Glutamatergic neuron (in vitro differentiated cells): ENCODE results near the gene SMOC2. TPM values are rescaled to one million over a fixed set of nuclear protein-coding genes. Genes with fewer than 3 reads are reported as not detected.

Source experiments
- DNase-seq: peaks from one replicate; pipeline ENCODE4 v3.0.0; 2022
- H3K27ac Mint-ChIP-seq: one replicate; pipeline ENCODE4 v1.8.0; 2020; ENCODE audit warnings: mild to moderate bottlenecking, mixed read lengths, inconsistent platforms; ENCODE audit not compliant: unreplicated experiment
- H3K27me3 Mint-ChIP-seq: one replicate; pipeline ENCODE4 v1.8.0; 2020; ENCODE audit warnings: mild to moderate bottlenecking, moderate library complexity, mixed read lengths, inconsistent platforms; ENCODE audit not compliant: unreplicated experiment
- H3K36me3 Mint-ChIP-seq: one replicate; pipeline ENCODE4 v1.8.0; 2020; ENCODE audit warnings: mild to moderate bottlenecking, mixed read lengths, inconsistent platforms; ENCODE audit not compliant: unreplicated experiment
- H3K4me1 Mint-ChIP-seq: one replicate; pipeline ENCODE4 v1.8.0; 2020; ENCODE audit warnings: mild to moderate bottlenecking, low read depth, mixed read lengths, inconsistent platforms; ENCODE audit not compliant: unreplicated experiment
- H3K4me3 Mint-ChIP-seq: one replicate; pipeline ENCODE4 v1.8.0; 2020; ENCODE audit warnings: mild to moderate bottlenecking, mixed read lengths, inconsistent platforms; ENCODE audit not compliant: unreplicated experiment
- H3K9me3 Mint-ChIP-seq: one replicate; pipeline ENCODE4 v1.8.0; 2020; ENCODE audit warnings: mild to moderate bottlenecking, moderate library complexity, mixed read lengths, inconsistent platforms; ENCODE audit not compliant: unreplicated experiment
- total RNA-seq: library from RNA; stranded (reverse); fragmentation: NEBNext Ultra II Directional; extraction: Animal tissue kit (Norgen Biotek cat#: 25700); gene quantifications from one replicate; pipeline ENCODE4 v1.2.1, GENCODE V29; 2021; ENCODE audit not compliant: unreplicated experiment
- TF ChIP-seq, protein P1 (sequence below): fragments of 200-600 bp; sonication (generic); IDR thresholded peaks from one replicate; pipeline ENCODE4 v1.5.0; 2021; ENCODE audit not compliant: partially characterized antibody, unreplicated experiment

Gene SMOC2
- total RNA-seq, 1 donor from 2014 or later = 0.44 TPM

DNA sequence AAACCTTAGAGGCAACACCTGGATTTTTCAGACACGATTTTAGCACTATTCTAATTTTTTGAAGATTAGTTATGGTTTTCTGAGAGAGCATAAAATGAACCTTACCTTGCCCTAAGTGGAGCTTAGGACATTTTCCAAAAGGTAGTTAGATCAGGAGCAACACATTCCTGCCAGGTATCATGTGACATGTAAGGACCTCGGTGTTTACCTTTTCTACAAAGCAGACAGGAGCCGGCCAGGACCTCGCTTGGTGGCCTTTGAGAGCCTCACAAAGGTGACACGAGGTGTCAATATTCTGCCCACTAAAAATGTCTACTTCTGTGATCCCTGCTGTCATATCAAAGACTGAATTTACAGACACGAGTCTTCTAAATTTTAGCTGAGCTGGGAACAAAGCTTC is 174.9 kb downstream of the SMOC2 start:
- H3K36me3 Mint-ChIP-seq = peaks cover 7% of the 10 kb centered on the region
- TF ChIP-seq, protein P1, sequence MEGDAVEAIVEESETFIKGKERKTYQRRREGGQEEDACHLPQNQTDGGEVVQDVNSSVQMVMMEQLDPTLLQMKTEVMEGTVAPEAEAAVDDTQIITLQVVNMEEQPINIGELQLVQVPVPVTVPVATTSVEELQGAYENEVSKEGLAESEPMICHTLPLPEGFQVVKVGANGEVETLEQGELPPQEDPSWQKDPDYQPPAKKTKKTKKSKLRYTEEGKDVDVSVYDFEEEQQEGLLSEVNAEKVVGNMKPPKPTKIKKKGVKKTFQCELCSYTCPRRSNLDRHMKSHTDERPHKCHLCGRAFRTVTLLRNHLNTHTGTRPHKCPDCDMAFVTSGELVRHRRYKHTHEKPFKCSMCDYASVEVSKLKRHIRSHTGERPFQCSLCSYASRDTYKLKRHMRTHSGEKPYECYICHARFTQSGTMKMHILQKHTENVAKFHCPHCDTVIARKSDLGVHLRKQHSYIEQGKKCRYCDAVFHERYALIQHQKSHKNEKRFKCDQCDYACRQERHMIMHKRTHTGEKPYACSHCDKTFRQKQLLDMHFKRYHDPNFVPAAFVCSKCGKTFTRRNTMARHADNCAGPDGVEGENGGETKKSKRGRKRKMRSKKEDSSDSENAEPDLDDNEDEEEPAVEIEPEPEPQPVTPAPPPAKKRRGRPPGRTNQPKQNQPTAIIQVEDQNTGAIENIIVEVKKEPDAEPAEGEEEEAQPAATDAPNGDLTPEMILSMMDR = no peak
- no peaks in the 10 kb centered on the region for H3K9me3 Mint-ChIP-seq
- peaks cover 2% of the 10 kb centered on the region for H3K4me1 Mint-ChIP-seq
- no peak overlapping the region for H3K4me3 Mint-ChIP-seq
- no peak for DNase-seq
- H3K27me3 Mint-ChIP-seq = peaks cover 4% of the 10 kb centered on the region
- no peak overlapping the region for H3K27ac Mint-ChIP-seq

DNA sequence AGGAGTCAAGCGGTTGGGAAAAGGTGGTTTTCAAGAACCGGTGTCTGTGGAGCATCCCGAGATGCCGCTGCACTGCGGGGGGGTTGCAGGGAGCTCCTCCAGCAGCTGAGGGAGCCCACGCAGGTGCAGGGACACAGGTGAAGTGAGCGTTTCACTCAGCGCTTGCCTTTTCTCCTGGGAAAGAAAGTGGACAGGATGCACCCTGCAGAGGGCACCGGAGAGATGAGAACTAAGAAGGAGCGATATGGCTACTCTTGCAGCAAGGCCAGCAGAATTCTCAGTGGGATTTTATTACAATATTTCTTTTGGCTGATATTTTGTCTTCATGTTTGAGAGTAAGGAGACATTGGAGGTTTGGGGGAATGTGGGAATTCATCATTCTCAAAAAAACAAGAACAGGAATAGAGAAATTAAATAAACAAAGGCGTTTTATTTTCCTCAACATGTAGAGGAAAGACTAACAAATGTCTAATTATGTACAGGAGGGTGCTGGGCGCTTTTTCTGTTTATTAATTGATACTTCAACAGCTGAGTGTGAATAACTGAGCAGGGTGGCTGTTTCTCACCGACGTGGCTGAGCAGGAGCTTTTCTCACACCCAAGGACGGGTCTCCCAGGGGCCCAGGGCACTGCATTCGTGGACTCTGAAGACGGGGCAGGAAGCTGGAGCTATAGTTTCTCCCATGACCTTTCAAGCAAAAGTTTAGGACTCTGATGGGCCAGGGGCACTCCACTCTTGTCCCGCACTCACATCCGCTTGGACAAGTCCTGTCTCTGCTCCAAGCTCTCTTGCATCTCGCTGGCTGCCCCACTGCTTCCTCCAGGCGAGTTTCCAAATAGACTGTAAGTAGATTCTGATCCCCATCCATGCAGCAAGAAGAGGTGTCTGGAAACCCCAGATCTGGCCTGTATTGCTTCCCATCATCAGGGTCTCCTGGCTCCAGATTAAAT is 176.1 kb downstream of the SMOC2 start:
- Mint-ChIP-seq H3K27me3 (peaks cover 4% of the 10 kb centered on the region), H3K9me3 (no peaks in the 10 kb centered on the region), H3K36me3 (peaks cover 16% of the 10 kb centered on the region), H3K4me3 (no peak overlapping the region), H3K4me1 (peaks cover 2% of the 10 kb centered on the region), H3K27ac (no peak overlapping the region)
- DNase-seq = no peak
- TF ChIP-seq, protein P1 = no peak

DNA sequence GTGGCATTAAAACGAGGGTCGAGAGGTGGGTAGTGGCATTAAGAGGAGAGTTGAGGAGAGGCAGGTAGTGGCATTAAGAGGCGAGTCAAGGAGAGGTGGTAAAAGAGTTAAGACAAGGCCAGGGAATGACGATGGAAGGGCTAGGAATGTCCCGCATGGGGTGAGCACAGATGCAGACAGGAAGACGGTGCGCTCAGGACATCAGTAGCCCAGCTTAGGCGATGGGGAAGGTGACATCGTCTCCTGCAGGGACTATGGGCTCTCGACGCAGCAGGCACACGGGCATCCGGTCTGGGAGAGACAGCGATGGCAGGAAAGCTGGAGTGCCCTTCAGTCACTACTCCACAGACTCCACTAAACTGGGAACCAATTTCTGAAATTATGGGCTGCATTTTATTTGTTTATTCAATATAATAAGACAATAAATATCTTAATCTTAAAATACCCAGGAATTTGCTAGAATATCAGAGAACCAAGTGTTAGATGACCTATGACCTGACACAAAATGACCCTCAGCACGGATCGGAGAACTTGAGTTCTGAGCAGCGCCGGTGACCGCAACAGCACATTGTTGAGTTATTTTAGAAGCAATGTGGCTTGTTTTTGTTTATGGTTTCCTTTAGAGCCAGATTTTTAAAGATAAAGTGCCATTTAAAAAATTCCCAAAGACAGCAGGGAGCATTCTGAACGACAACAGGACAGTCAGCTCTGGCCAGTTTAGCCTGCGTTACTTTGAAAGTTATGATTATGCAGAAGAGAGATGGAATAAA is 177.7 kb downstream of the SMOC2 start:
- TF ChIP-seq, protein P1 = no peak
- peaks cover 3% of the 10 kb centered on the region for H3K27me3 Mint-ChIP-seq
- H3K27ac Mint-ChIP-seq = no peak overlapping the region
- H3K36me3 Mint-ChIP-seq = peaks cover 16% of the 10 kb centered on the region
- H3K4me3 Mint-ChIP-seq = no peak overlapping the region
- peaks cover 2% of the 10 kb centered on the region for H3K4me1 Mint-ChIP-seq
- no peaks in the 10 kb centered on the region for H3K9me3 Mint-ChIP-seq
- DNase-seq = no peak

DNA sequence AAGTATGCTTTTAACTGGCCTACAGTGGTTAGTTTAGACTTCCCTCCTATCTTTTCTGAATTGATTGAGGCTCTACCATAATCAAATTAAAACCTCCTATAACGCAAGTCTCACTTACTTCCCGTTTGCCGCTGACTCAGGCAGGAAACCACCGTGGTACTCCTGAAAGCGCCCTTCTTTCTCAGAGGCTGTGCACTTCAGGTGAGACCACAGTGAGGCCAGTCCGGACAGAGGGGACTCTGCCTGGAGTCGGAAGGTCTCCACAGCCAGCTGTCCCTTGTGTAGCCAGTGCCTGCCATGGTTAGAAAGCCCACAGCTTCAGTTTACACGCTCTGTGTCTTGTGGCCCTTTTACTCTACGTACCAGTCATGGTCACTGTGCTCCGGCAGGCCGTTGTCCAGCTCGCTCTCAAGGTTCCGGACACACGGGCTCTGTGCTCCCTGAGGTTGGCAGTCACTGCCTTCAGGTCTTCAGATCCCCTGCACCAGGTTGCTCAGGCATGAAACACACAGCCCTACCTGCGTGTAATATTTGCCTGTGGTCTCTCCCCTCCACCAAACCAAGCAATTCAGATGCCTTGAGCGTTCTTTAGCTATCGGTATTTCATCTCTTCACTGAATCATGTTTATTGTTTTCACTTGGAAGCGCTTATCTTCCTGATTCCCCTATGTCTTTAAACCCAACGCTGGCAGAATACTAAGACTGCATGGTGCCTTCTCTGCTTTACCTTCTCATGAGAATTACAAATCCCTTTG is 178.8 kb downstream of the SMOC2 start:
- Mint-ChIP-seq H3K27me3 (peaks cover 5% of the 10 kb centered on the region), H3K36me3 (peaks cover 16% of the 10 kb centered on the region), H3K9me3 (no peaks in the 10 kb centered on the region), H3K4me3 (no peak overlapping the region), H3K27ac (no peak overlapping the region), H3K4me1 (peaks cover 6% of the 10 kb centered on the region)
- no peak for DNase-seq
- TF ChIP-seq, protein P1 = no peak
